Large intestine (tissue), 3 donors: ENCODE measurements around the gene NALF2. TPM values are rescaled to one million over a fixed set of nuclear protein-coding genes. Genes with fewer than 3 reads are reported as not detected.

Experiments
- DNase-seq, 2 donors: peaks; one replicate each; pipeline versions ENCODE4 v3.0.0 to v3.0.0-alpha.2; 2013
- H3K27ac ChIP-seq: one replicate; pipeline ENCODE4 v1.5.1; 2013; ENCODE audit warnings: low read length
- H3K27me3 ChIP-seq: 2 replicates; pipeline ENCODE4 v1.6.1; 2013; ENCODE audit warnings: low read length; ENCODE audit not compliant: control insufficient read depth, insufficient read depth
- H3K36me3 ChIP-seq: 2 replicates; pipeline ENCODE4 v1.6.1; 2013; ENCODE audit warnings: low read length; ENCODE audit not compliant: control insufficient read depth, insufficient read depth
- H3K4me1 ChIP-seq: one replicate; pipeline ENCODE4 v1.6.1; 2013; ENCODE audit warnings: low read length; ENCODE audit not compliant: control insufficient read depth, insufficient read depth
- H3K4me3 ChIP-seq: one replicate; pipeline ENCODE4 v1.5.1; 2013; ENCODE audit warnings: low read length
- H3K9me3 ChIP-seq: one replicate; pipeline ENCODE4 v1.6.1; 2013; ENCODE audit warnings: mild to moderate bottlenecking, low read depth, low read length, moderate library complexity; ENCODE audit not compliant: control insufficient read depth
- WGBS: methylation state at CpG from one replicate; pipeline ENCODE4 v1.1.5; 2013; ENCODE audit warnings: low lambda C conversion rate; ENCODE audit not compliant: insufficient coverage; 5-methylcytosine and 5-hydroxymethylcytosine counted together
- polyA plus RNA-seq: library from polyadenylated mRNA; unstranded; fragments of 120-200 nt; gene quantifications from one replicate; pipeline ENCODE4 v1.2.1, GENCODE V29; 2013

The NALF2 gene
- polyA plus RNA-seq, 1 donor: 0.76 TPM

DNA sequence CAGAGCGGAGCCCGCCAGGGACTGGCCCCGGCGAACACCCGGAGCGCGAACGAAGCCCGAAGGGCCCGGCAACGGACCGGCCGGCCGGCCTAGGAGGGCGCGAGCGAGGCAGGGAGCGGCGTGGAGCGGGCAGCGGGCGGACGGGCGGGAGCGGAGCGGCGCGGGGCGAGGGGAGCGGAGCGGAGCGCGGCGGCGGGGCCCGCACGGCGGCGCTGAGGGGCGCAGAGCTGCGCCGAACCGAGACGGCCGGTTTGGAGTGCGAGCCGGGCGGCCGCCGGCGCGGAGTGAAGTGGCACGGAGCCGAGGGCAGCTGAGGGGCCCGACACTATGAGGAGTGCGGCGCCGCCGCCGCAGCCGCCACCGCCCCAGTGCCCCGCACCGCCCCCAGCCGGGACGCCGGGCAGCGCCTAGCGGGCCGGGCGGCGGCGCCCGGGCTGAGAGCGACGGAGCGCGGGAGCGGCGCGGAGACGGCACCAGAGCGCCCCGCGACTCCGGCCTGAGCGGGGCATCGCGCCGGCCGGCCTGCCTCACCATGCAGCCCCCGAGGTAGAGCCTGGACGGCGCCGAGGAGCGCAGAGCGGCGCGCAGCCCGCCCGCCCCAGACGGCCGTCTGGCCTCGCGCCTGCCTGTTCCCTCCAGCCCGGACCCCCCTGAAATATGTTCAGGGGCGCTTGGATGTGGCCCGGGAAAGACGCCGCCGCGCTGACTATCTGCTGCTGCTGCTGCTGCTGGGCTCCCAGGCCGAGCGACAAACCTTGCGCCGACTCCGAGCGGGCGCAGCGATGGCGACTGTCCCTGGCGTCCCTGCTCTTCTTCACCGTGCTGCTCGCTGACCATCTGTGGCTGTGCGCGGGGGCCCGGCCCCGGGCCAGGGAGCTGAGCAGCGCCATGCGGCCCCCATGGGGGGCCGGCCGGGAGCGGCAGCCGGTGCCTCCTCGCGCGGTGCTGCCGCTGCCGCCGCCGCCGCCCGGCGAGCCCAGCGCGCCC, 793 bp downstream of the NALF2 start:
- no CpG with 5 or more reads among the region's 146 CpGs for WGBS
- no peaks in the 10 kb centered on the region for H3K4me1 ChIP-seq
- H3K36me3 ChIP-seq: no peaks in the 10 kb centered on the region
- no peaks in the 10 kb centered on the region for H3K9me3 ChIP-seq
- peaks cover 25% of the 10 kb centered on the region for H3K27me3 ChIP-seq
- H3K4me3 ChIP-seq: peak overlapping the region; percentile 44
- H3K27ac ChIP-seq: no peak overlapping the region
- DNase-seq: peak in 1 of 2 donors; percentile 4

GRCh38 chrX:69505772-69506616, 1.9 kb downstream of the NALF2 start:
- WGBS: no CpG with 5 or more reads among the region's 36 CpGs
- peak in 1 of 2 donors; percentile 9 for DNase-seq
- H3K36me3 ChIP-seq: no peaks in the 10 kb centered on the region

DNA sequence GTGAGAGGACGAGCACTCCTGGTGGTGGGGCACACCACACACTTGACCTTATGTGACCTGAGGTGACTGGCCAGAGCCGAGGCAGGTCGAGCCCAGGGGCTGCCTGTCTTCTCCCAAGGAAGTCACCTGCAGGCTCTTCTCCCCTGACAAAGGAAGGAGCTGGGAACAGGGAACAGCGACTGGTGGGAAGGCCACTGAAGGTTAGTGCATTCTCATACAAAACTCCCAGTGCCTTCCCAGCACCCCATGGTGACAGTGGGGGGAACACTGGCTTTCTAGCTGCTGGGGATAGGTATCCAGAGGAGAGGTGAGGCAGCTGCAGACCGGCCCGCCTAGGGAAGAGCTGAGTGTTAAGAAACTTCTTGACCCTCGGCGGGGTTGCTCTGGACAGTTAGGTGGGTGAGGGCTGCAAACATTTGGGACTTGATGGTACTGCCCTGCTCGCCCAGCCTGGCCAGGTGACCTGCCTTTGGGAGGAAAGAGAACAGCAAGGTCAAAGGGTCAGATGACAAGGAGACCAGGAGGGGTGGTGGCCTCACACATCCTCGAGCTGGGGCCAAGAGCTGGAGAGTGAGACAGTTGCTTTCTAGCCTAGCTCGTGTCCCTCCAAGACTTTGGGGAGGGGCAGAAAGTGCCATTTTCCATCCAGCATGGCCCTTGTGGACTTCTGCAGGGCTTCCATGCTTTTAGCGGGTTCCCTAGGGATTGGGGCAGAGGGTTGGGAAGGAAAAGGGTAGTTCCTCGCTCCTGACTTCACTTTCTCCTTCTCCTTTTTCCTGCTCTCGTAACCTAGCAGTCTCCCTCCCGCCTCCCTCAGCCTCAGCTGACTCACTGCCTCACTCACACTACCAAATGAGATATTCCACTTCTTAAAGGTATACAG, 2.7 kb downstream of the NALF2 start:
- Histone ChIP-seq H3K27ac (no peak overlapping the region), H3K36me3 (no peaks in the 10 kb centered on the region), H3K4me3 (no peak overlapping the region), H3K9me3 (no peaks in the 10 kb centered on the region), H3K4me1 (no peaks in the 10 kb centered on the region), H3K27me3 (peaks cover 20% of the 10 kb centered on the region)
- WGBS: no CpG with 5 or more reads among the region's 15 CpGs
- no peak for DNase-seq

More at GRCh38 chrX:69505772-69506616, 1.9 kb downstream of the NALF2 start:
- H3K9me3 ChIP-seq: no peaks in the 10 kb centered on the region
- no peak overlapping the region for H3K4me3 ChIP-seq
- H3K27ac ChIP-seq: no peak overlapping the region
- H3K4me1 ChIP-seq: no peaks in the 10 kb centered on the region
- H3K27me3 ChIP-seq: peaks cover 20% of the 10 kb centered on the region

DNA sequence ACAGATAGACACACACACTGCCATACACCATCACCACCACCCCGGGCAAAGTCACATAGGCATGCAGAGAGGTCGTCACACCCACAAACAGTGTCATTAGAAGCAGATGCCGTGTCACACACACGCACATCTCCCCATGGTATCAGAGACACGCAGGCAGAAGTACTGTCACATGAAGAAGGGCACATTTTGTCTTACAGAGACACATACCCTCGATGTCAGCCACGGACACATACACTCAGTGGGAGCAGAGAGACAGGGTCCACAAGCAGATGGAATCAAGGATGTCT, 3.3 kb downstream of the NALF2 start:
- no CpG with 5 or more reads among the region's 7 CpGs for WGBS
- Histone ChIP-seq H3K4me3 (no peak overlapping the region), H3K9me3 (no peaks in the 10 kb centered on the region), H3K27ac (no peak overlapping the region), H3K36me3 (no peaks in the 10 kb centered on the region), H3K4me1 (no peaks in the 10 kb centered on the region), H3K27me3 (peaks cover 20% of the 10 kb centered on the region)
- no peak for DNase-seq

GRCh38 chrX:69508610-69509009, 4.5 kb downstream of the NALF2 start:
- no peaks in the 10 kb centered on the region for H3K36me3 ChIP-seq
- WGBS: no CpG with 5 or more reads among the region's 5 CpGs
- no peak for DNase-seq
- no peaks in the 10 kb centered on the region for H3K4me1 ChIP-seq
- H3K9me3 ChIP-seq: no peaks in the 10 kb centered on the region
- no peak overlapping the region for H3K4me3 ChIP-seq
- peaks cover 20% of the 10 kb centered on the region for H3K27me3 ChIP-seq
- H3K27ac ChIP-seq: no peak overlapping the region

DNA sequence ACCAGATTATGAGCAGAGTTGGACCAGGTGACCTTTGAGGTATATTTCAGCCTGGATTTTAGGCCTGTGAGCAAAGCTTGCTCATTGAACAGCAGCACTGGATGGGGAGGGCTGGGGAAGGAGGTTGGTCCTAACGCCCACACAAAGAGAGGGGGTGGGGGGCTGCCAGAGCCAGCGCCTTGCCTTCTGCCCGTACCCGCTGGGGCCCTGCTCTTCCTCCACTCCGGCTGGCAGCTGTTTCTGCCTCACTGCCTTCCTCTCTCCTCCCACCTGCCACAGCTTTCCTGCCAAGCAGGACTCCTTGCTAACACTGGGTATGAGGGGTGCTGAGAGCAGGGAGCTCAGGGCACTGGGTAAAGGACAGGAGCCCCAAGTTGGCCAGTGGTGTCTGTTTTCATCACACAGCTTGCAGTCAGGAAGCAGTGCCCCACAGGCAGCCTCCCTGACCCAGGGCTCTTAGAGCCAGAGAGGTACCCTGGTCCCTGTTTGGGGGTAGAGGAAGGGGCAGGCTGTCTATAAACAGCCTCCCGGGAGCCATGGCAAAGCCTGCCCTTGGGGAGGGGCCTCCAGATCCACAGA, 6.1 kb downstream of the NALF2 start:
- H3K27me3 ChIP-seq: peaks cover 18% of the 10 kb centered on the region

GRCh38 chrX:69510914-69511513, 6.9 kb downstream of the NALF2 start:
- Histone ChIP-seq H3K9me3 (no peaks in the 10 kb centered on the region), H3K36me3 (no peaks in the 10 kb centered on the region), H3K4me1 (no peaks in the 10 kb centered on the region), H3K27me3 (peaks cover 12% of the 10 kb centered on the region), H3K27ac (no peak overlapping the region), H3K4me3 (no peak overlapping the region)
- WGBS: no CpG with 5 or more reads among the region's 3 CpGs
- DNase-seq: no peak

More for the DNA sequence above, 6.1 kb downstream of the NALF2 start:
- no peak for DNase-seq
- no peak overlapping the region for H3K27ac ChIP-seq
- H3K4me1 ChIP-seq: no peaks in the 10 kb centered on the region
- no CpG with 5 or more reads among the region's 6 CpGs for WGBS
- H3K9me3 ChIP-seq: no peaks in the 10 kb centered on the region
- H3K36me3 ChIP-seq: no peaks in the 10 kb centered on the region
- H3K4me3 ChIP-seq: no peak overlapping the region

DNA sequence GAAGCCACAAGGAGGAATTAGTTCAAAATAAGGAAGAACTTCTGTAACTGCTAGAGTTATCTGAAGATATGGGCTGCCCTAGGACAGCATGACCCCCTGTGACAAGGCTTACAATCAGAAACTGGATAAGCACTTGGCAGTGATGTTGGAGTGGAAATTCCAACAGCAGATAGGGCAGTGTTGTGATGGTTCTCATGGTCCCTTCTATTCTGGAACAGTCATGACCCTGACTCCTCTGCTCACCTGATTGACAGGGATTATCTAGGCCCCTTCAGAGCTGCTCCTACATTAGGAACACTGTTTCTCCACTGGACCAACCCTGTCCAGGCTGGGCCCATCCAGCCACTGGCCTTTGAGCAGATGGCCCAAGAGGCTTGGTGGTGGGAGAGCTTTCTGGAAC, 17.9 kb downstream of the NALF2 start:
- no peak for DNase-seq
- no peak overlapping the region for H3K4me3 ChIP-seq

GRCh38 chrX:69523314-69523713, 19.2 kb downstream of the NALF2 start:
- no peak for DNase-seq
- no peak overlapping the region for H3K27ac ChIP-seq
- H3K9me3 ChIP-seq: no peaks in the 10 kb centered on the region
- no peaks in the 10 kb centered on the region for H3K27me3 ChIP-seq
- H3K36me3 ChIP-seq: no peaks in the 10 kb centered on the region
- no CpG with 5 or more reads among the region's 4 CpGs for WGBS
- H3K4me1 ChIP-seq: no peaks in the 10 kb centered on the region
- no peak overlapping the region for H3K4me3 ChIP-seq

More for the DNA sequence above, 17.9 kb downstream of the NALF2 start:
- Histone ChIP-seq H3K36me3 (no peaks in the 10 kb centered on the region), H3K9me3 (no peaks in the 10 kb centered on the region), H3K27me3 (no peaks in the 10 kb centered on the region), H3K27ac (no peak overlapping the region), H3K4me1 (no peaks in the 10 kb centered on the region)
